HT-29 (cell line): ENCODE results near the gene NUAK2. TPM values are rescaled to one million over a fixed set of nuclear protein-coding genes. Genes with fewer than 3 reads are reported as not detected.

ENCODE experiments used
- DNase-seq: peaks from one replicate; pipeline ENCODE4 v3.0.0-alpha.2; 2015; ENCODE audit warnings: low spot score
- total RNA-seq: library from RNA; depleted of rRNA; stranded (reverse); fragments of >200 nt; shearing (Covaris generic); gene quantifications from 2 replicates; pipeline ENCODE4 v1.2.3, GENCODE V29; 2014

NUAK2 gene
- total RNA-seq, 1 experiment from 2014 or later, result 3.9 TPM

DNA sequence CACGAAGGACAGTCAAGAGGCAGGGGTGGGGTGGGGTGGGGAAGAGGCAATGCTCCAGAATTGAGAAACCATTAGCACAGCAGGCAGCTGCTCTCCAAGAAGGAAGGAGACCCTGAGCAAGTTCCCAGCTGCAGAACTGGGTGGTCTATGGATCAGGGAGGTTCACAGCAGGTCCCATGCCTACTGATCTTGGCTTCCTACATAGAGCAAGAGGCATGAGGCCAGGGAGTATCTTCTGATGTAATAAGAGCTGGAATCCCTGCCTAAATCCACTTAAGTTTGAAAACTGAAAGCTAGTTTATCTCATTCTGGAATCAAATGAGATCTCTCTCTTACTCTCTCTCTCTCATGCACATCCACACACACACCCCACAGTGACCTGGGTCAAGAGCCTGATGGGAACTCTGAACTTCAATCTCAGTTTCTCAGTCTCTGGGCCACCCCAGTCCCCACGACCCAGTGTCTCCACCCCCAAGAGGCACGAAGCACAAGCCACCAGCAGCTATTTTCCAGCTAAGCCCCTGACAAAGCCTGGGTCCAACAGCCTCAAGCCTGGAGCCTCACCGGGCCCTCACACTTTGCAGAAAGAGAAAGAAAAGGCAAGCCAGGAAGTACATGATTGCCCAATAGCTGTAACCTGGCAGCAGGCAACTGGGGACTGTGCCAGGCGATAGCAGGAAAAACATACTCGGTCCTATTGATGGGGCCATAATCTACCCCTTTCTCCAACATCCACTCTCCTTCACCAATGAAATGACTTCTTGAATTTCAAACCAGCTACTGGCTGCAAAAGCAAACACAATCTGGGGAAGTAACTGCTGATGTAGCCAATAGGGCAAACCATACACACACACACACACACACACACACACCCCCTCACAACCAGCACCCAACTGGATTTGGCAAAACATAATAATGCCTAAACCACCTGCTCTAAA lies 2.2 kb downstream of the NUAK2 start:
- peak; percentile 85 for DNase-seq

DNA sequence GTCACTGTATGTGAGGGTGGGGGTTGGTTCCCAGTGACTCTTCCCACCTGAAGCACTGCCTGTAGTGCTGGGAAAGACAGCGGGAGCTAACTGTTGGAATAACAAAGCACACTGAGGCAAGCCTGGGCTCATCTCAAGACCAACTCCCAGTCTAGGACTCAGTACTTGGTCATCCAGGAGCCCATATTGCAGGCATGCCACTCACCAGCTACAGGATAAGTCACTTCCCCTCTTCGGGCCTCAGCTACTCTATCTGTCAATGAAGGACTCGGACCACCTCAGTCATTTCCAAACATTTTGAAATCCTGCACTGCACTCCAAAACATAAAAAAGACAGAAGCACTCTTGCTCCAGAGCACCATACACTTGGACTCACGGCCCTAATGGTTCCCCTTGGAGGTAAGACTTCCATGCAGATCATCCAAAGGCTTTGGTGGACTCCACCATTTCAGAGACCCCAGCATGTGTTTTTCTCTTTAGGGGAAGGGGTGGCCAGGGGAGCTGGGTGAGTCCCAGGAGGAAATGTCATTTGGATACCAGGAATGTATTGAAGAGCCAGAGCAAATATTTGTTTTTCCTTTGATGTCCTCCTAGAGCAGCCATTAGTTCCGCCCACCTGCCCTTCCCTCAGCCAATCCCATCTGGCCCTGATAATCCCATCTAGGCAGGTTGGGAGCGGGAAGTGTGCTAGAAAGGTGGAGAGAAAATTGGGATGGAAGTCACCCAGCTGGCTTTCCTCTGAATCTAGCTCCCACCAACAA lies 3.1 kb downstream of the NUAK2 start:
- DNase-seq, result peak; percentile 58

DNA sequence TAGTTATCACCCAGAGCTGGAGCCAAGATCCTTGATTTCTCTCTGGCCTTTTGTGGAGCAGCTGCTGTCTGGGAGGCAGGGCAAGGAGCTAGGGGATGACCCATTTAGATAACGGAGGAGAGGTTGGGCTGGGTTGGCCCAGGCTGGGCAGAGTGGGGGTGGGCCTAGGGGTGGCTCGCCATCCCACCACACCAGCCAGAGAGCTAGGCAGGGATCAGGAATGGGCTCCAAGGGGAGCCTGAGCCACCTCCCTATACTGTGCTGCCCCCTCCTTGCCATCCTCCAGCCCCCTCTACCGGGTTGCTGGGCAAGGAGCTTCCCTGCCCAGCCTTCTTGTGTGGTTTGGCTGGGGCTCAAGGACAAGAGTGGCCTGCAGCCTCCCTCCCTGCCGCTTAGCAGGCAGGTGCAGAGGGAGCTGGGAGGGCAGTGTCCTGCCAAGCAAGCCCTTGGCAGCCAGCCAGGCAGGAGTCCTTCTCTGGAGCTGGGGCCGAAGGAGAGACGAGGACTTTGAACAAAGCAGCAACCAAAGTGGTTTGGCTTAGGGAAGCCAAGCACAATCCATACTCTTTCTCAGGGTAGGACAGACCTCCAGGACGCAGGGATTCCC lies 4.1 kb downstream of the NUAK2 start:
- peak; percentile 97 for DNase-seq

DNA sequence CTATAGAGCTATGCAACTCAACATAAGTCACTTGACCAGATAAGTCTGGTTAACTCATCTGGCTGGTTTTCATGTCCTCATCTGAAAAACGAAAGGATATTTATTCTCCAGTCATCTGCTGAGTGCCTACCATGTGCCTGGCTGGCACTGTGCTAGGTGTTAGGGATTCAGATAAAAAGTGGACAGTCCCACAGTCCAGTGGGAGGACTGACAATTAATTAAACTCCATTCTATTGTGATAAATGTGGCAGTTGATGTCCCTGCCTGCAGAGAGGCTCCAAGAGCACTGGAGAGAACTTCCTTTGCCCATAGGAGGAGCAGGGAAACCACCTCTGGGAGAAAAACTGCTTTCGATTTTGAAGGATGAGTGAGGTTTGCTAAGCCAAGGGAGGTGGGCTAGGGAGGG lies 5.4 kb downstream of the NUAK2 start:
- no peak for DNase-seq

DNA sequence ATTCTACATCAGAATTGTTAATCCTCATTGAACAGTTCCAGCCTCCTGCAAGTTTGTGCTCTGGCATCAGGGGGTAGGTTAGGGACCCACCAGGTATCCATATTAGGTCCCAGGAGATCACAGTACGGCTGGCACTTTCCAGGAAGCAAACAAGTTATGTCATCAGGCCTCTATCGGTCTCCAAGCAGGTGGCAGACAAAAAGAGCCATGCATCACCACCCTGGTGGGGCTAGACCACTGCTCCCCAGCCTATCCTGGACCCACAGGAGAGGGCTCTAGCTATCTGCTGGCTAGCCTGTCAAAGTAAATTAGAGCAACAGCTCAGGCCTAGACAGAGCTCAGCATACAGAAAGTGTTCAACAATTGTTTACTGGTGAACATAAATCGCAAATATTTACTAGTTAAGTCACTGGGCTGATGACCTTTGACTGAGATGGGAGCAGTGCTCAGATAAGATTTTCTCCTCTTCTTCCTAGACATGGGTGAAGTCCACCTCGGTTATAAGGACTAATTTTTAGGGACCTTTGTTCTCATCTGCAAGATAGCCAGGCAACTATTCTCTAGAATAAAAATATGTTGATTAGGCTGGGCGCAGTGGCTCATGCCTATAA lies 6.4 kb downstream of the NUAK2 start:
- DNase-seq, result no peak

DNA sequence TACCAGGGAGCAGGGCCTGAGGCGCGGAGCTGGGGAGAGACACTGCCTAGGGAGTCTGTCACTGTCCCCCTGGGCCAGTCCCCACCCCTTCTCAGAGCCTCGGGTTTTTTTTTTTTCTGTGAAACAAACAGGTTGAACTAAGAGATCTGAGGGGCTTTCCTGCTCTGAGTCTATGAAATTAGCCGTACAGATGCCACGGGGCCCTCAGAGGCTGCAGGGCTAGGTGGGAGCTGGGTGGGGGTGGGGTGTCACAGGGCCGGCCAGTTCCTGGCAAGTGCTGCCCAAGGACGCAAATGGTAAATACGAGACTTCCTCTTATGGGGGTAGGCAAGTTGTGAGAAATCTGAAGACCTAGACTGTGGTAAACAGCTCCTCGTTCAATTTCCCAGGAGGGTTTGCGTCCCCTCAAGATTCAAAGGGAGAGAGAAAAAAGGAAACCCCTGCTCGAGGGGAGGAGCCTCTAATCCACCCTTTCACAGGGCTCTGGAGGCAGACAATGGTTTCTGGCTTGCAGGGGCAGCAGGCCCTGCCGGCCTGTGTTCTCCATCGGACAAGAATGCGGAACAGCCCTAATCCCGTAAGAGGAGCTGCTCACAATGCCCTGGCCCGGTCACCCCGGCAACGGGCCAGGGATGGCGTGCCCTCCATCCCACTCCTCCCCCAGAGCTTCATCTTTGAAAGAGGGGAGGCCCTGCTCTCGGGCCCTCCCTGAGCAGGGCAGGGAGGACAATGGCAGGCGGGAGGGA lies 7.8 kb downstream of the NUAK2 start:
- no peak for DNase-seq

DNA sequence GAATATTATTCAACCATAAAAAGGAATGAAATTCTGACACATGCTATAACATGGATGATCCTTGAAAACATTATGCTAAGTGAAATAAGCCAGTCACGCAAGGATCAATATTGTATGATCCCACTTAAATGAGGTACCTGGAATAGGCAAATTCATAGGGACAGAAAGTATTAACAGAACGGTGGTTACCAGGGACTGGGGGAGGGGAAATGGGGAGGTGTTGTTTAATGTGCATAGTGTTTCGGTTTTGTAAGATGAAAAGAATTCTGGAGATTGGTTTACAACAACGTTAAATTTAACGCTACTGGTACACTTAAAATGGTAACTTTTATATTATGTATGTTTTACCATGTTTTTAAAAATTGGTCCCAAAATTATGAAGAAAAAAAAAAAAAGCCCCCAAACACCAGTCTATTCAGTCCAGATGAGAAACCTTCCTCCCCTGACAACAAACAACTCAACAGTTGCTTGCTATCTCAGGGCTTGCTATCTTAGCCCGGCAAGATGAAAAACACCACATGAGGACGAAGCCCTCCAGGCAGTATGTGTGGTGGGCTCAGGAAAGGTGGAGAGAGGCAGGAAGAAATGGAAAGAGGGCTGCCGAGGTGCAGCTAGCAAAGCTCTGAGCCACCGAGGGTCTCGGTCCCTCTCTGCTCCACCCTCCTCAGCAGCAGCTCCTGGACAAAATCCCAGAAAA lies 8.5 kb downstream of the NUAK2 start:
- no peak for DNase-seq

DNA sequence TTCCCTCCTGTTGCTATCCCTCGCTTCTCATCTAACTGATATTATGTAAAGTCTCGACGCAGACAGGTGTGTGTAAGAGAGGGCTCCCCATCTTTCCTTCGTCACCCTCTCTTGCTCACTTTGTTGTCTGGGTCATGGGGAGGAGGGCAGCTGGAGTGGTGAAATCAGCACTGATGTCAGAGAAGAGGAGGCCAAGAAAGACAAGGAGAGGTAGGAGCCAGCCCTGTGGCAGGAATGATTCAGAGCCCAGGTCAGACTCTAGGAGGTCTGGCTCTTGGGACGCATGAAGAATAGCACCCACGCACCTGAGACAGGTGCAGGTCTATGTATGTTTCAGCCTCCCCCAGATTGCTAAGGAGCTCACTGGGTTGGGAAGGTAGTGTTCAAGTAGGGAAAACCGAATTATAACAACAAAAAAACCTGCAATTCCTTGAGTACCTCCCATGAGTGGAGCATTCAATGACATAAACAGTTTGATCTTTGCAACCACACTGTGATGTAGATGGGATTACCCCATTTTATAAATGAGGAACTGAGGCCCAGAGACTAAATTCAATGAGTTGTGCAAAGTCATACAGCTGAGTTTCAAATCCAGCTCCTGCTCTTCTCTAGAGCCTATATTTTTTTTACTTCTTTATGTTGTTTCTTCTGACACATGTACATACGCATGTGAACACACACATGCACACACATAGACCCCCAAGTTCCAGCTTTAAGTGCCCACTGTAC lies 10.4 kb downstream of the NUAK2 start:
- DNase-seq, result no peak

DNA sequence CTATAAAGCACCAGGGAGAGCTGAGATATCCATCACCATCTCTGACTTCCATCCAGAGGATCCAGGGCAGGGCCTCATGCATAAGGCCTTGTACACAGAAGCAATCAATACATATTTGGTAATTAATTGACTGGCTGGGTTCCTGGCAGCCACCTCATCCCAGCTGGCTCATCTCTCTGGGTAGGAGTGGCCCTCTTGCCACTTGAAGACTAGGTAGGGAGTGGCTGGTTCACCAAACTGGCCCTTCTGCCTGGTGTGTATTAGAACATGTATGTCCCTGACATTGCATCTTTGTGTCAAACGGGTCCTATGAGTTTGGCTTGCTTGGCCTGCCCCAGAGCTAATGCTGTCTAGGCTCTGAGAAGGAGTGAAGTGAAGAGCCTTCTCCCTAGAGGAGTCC lies 11.8 kb downstream of the NUAK2 start:
- no peak for DNase-seq

DNA sequence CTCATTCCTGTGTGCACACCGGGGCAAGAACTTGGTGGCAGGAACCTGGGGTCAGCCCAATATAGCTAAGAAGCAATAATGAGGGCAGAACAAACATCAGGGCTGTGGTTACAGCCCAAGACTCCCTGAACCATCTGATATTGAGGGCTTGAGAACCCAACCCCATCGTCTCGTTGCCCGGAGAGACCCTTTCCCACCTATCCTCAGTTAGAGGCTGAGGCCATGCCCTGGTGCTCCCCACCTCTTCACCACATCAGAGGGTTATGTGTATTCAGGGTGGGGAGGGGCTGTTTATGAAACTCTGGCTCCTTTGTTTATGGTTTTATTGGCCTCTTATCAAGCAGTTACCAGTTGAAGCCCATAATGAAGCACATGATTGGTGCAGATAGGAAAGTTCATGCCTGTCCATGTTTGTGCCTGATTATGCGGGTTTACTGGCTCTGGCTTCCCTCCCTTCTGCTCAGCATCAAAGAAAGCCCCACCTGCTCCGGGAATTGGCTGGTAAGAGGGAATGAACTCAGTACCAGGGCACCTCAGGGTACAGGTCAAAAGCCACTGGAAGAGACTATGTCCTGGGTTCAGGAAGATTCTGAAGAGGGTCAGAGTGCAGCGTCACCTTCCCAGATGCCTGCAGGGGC lies 14.5 kb downstream of the NUAK2 start:
- peak; percentile 37 for DNase-seq

DNA sequence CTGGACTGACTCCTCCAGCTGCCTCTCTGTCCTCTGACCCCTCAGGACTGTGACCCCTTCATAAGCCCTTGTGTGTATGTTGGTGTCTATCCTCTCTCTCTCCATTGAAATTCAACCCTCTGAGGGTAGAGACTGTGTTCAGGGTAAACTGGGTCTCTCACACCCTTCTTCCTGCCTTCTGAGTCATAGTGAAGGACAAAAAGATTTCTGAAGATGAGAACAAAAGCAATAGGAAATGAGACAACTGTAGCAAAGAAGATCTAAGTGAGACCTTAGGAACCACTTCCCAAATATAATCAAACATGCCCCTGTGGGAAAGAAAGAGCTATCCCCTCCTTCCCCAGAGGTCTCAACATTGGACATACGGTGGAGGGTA lies 16.9 kb downstream of the NUAK2 start:
- DNase-seq, result no peak

DNA sequence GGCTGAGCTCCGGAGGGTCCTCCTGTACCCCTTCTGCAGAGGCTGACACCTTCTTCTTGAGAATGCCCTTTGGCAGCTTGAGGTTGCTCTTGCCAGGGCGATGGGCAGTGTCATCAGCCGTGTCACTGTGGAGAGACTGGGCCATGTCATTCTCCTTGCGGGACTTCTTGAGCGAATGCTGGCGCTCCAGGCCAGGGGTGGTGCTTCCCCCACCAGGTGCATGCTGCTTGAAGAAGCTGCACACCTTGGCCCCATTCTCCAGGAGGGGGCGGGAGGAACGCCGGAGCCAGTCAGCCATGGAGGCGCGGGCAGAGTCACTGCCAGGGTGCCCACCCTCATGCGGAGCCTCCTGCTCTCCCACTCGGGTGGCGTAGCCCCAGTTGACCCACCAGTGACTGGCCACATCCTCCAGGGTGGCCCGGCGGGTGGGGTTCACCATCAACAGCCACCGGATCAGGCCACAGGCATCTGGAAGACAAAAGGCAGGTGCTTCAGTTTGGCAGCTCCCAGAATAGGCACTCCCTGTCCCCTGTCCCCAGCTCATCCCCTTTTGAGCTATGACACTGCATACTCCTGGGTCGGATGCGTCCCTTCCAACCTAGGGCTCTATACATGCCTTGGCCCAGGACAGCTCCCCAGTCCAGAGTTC lies 17.4 kb downstream of the NUAK2 start:
- no peak for DNase-seq

DNA sequence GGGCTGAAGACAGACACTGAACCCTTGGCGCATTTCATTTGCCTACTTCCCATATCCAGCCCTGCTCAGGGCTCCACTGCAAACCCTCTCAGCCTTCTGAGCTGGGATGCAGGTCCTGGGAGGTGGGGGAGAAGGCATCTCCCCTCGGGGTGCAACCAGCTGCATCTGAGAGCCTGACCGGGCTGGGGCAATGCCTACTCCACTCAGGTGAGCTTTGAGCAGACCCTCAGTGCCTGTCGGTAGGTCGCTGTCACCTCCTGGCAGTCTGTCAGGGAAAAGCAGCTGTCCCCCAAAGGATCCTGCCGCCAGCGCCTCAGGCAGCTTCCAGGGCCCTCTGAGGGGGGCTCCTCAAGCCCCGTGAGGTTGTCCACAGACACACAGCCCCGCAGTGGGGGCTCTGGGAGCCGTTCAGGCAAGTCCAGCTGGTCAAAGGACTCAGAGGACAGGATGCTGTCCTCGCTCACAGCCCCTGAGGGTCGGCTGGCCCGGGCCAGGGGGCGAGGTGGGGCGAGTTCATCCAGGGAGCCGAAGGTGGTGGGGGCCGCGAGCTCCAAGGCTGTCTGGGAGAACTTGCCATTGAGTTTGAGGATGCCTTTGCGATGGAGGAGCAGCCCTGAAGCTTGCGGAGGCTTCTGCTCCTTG lies 18.2 kb downstream of the NUAK2 start:
- no peak for DNase-seq

DNA sequence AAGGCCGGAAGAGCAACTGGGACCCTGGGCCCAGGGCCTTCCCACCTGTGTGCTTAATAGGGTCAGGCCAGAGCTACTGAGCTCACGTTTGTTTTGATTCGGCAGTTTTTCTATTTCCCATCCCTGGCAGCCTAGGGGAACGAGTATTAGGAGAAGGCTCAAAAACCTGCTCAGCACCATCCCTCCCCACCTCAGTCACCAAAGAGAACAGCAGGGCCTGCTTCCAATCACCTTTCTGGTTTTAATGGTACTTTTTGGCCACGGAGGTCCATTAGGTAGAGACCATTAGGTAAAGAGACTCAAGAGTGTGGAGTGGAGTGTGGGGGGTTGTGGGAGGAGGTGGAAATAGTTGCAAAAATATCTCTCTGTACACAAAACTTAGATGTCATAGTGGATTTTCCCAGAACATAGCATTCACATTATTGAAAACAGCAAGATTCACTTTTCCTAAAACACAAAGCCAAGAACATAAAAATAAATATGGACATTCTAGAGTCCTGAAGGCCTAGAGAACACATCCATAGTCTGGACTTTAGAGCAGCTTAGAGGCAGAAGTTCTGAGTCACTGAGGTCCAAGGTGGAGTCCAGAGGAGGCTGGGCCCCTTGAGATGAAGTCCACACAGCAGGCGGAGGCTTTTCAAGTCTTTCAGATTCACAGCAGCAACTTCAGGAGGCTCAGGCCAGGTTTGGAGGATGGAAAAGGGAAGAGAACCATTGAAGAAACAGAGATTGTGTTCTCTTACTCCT lies 19.5 kb downstream of the NUAK2 start:
- no peak for DNase-seq

DNA sequence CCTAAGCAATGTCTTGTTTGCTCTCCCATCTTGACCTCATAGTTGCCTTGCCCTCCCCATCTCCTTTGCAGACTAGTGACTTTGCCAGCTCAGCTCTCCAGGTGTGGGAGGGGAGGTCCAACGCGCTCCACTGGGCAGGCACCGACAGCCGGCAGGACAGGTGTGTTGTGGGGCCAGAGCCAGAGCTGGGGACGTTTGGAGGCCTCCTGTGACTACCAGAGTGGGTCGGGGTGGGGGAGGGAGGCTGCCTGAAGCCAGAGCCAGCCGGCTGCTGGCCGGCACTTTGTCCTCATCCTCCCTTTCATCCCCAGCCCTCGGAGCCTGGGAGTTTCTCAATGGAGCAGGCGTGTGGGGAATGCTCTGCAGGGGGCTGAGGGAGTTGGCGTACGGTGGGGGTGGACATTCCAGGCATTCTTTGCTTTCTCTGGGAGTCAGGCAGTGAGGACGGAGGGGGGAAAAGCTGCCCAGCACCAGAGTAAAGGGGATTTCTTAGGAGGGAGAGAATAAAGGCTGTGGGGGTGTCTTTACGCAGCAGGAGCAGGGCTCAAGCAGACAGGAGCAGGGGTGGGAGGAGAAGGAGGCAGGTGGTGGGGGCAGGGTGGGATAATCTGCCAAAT lies 20.2 kb downstream of the NUAK2 start:
- DNase-seq, result peak; percentile 27

DNA sequence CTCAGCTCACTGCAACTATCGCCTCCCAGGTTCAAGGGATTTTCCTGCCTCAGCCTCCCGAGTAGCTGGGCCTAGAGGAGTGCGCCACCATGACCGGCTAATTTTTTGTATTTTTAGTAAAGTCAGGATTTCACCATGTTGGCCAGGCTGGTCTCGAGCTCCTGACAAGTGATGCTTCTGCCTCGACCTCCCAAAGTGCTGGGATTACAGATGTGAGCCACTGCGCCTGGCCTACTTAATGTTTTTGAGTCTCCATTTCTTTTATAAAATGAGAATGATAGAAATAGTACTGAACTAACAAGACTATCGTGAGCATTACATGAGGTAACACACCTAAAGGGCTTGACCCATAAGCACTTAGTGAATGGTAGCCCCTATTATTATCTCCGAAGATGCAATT lies 21.4 kb downstream of the NUAK2 start:
- no peak for DNase-seq
